H1 (cell line): ENCODE measurements around the gene ARHGEF4. TPM values are rescaled to one million over a fixed set of nuclear protein-coding genes. Genes with fewer than 3 reads are reported as not detected.

Experiments
- CTCF ChIA-PET: fragments of 300-600 bp; sonication (Branson Sonifier 250); formaldehyde crosslinking; loops from one replicate; lab custom pipeline; 2021; ENCODE audit not compliant: partially characterized antibody; lab: Charles Lee
- POLR2A ChIA-PET: fragments of 300-600 bp; sonication (Branson Sonifier 250); formaldehyde crosslinking; loops from one replicate; lab custom pipeline; 2021; ENCODE audit warnings: inconsistent platforms; ENCODE audit not compliant: partially characterized antibody; lab: Charles Lee
- DNase-seq, 2 experiments: peaks; one replicate each; pipeline versions ENCODE4 v3.0.0 to v3.0.0-alpha.2; 2010 to 2022; ENCODE audit warnings: low spot score in 2 of 2, low read depth in 1 of 2, mixed read lengths in 1 of 2
- FAIRE-seq: peaks from 2 replicates; lab custom pipeline; 2011; peaks lifted over from hg19 to GRCh38; lab: Jason Lieb, UNC
- H2AFZ ChIP-seq: 2 replicates; pipeline ENCODE4 v1.8.1; 2012; ENCODE audit warnings: low read length, inconsistent platforms
- H2AK5ac ChIP-seq: 2 replicates; pipeline ENCODE4 v1.6.1; 2013; ENCODE audit warnings: low read depth, low read length
- H2BK120ac ChIP-seq: replicated peaks from 2 replicates; pipeline ENCODE3; 2013; ENCODE audit warnings: low read depth, low read length, inconsistent platforms
- H2BK12ac ChIP-seq: 2 replicates; pipeline ENCODE4 v1.6.1; 2013; ENCODE audit warnings: low read depth, low read length
- H2BK15ac ChIP-seq: 2 replicates; pipeline ENCODE4 v1.6.1; 2013; ENCODE audit warnings: low read length
- H2BK20ac ChIP-seq: 2 replicates; pipeline ENCODE4 v1.6.1; 2013; ENCODE audit warnings: low read length
- H2BK5ac ChIP-seq: 2 replicates; pipeline ENCODE4 v1.6.1; 2013; ENCODE audit warnings: low read depth, low read length
- H3K14ac ChIP-seq: 2 replicates; pipeline ENCODE4 v1.6.1; 2013; ENCODE audit warnings: inconsistent platforms; ENCODE audit not compliant: insufficient read length
- H3K18ac ChIP-seq: 2 replicates; pipeline ENCODE4 v1.6.1; 2013; ENCODE audit warnings: low read length; ENCODE audit errors: extremely low read depth
- H3K23ac ChIP-seq: 2 replicates; pipeline ENCODE4 v1.6.1; 2013; ENCODE audit warnings: inconsistent platforms; ENCODE audit not compliant: insufficient read length
- H3K23me2 ChIP-seq: 2 replicates; pipeline ENCODE4 v1.6.1; 2013; ENCODE audit warnings: low read depth, low read length
- H3K27ac ChIP-seq: 2 replicates; pipeline ENCODE4 v1.6.1; 2011; ENCODE audit warnings: low read depth, low read length, inconsistent platforms
- H3K27me3 ChIP-seq, 4 experiments: replicated peaks in 1 of 4; 1 replicate in 1 of 4; 2 replicates in 3 of 4; pipeline versions ENCODE4 v1.6.1 to v1.8.1; 2011 to 2013; ENCODE audit warnings: low read length in 3 of 4, mild to moderate bottlenecking in 3 of 4, inconsistent platforms in 2 of 4, mixed read lengths in 2 of 4, moderate library complexity in 1 of 4; ENCODE audit not compliant: control insufficient read depth in 3 of 4, insufficient read depth in 3 of 4; ENCODE audit errors: extremely low read depth in 1 of 4
- H3K36me3 ChIP-seq, 4 experiments: 2 replicates each; pipeline versions ENCODE4 v1.6.1 to v1.8.1; 2011 to 2013; ENCODE audit warnings: mild to moderate bottlenecking in 4 of 4, low read length in 3 of 4, moderate library complexity in 2 of 4, control low read depth in 1 of 4, inconsistent platforms in 1 of 4; ENCODE audit not compliant: insufficient read depth in 4 of 4, control insufficient read depth in 2 of 4
- H3K4ac ChIP-seq: replicated peaks from 2 replicates; pipeline ENCODE3; 2013; ENCODE audit warnings: low read length, low read depth, mixed read lengths, inconsistent platforms; ENCODE audit not compliant: insufficient read length
- H3K4me1 ChIP-seq, 4 experiments: replicated peaks in 1 of 4; 1 replicate in 1 of 4; 2 replicates in 3 of 4; pipeline versions ENCODE4 v1.6.1 to v1.8.1; 2011 to 2013; ENCODE audit warnings: low read length in 3 of 4, inconsistent platforms in 2 of 4, mixed read lengths in 1 of 4; ENCODE audit not compliant: insufficient read depth in 4 of 4, control insufficient read depth in 3 of 4
- H3K4me2 ChIP-seq, 2 experiments: 2 replicates each; pipeline versions ENCODE4 v1.6.1 to v1.8.1; 2011 to 2013; ENCODE audit warnings: low read depth in 2 of 2, low read length in 2 of 2, control low read depth in 1 of 2, inconsistent platforms in 1 of 2, mild to moderate bottlenecking in 1 of 2; ENCODE audit not compliant: insufficient read depth in 1 of 2
- H3K4me3 ChIP-seq, 4 experiments: fragments of 200-600, 300-600 bp in 1 of 4; sonication (generic), shearing (Covaris generic), sonication (Bioruptor Twin) in 1 of 4; 2 replicates each; pipeline versions ENCODE4 v1.5.1 to v1.8.1; 2011 to 2016; ENCODE audit warnings: low read length in 4 of 4, low read depth in 3 of 4, control low read depth in 2 of 4, inconsistent platforms in 2 of 4, mild to moderate bottlenecking in 2 of 4, mixed read lengths in 1 of 4, moderate library complexity in 1 of 4; ENCODE audit not compliant: insufficient read depth in 2 of 4; ENCODE audit errors: extremely low read depth in 1 of 4
- H3K56ac ChIP-seq: replicated peaks from 2 replicates; pipeline ENCODE3; 2013; ENCODE audit warnings: low read depth, mild to moderate bottlenecking, mixed read lengths, low read length, inconsistent platforms; ENCODE audit not compliant: insufficient read length
- H3K79me1 ChIP-seq: 2 replicates; pipeline ENCODE4 v1.6.1; 2013; ENCODE audit warnings: low read depth, low read length, control low read depth
- H3K79me2 ChIP-seq, 2 experiments: 2 replicates each; pipeline versions ENCODE4 v1.6.1 to v1.8.1; 2012 to 2013; ENCODE audit warnings: low read length in 2 of 2, mild to moderate bottlenecking in 2 of 2, inconsistent platforms in 1 of 2; ENCODE audit not compliant: insufficient read depth in 2 of 2, control insufficient read depth in 1 of 2
- H3K9ac ChIP-seq, 4 experiments: replicated peaks in 1 of 4; 1 replicate in 1 of 4; 2 replicates in 3 of 4; pipeline versions ENCODE4 v1.6.1 to v1.8.1; 2011 to 2013; ENCODE audit warnings: low read depth in 3 of 4, low read length in 3 of 4, control low read depth in 2 of 4, mild to moderate bottlenecking in 2 of 4, moderate library complexity in 2 of 4, inconsistent platforms in 1 of 4; ENCODE audit errors: extremely low read depth in 1 of 4
- H3K9me3 ChIP-seq, 2 experiments: 2 replicates each; pipeline versions ENCODE4 v1.6.1 to v1.8.1; 2012 to 2013; ENCODE audit warnings: mild to moderate bottlenecking in 2 of 2, moderate library complexity in 2 of 2, control low read depth in 1 of 2, inconsistent platforms in 1 of 2, low read depth in 1 of 2, low read length in 1 of 2, mixed read lengths in 1 of 2; ENCODE audit not compliant: insufficient read depth in 2 of 2
- H4K20me1 ChIP-seq, 2 experiments: replicated peaks in 1 of 2; 2 replicates each; pipeline versions ENCODE3 to v1.8.1; 2011 to 2013; ENCODE audit warnings: inconsistent platforms in 2 of 2, low read length in 2 of 2, mild to moderate bottlenecking in 1 of 2; ENCODE audit not compliant: insufficient read depth in 2 of 2, control insufficient read depth in 1 of 2
- H4K5ac ChIP-seq: 2 replicates; pipeline ENCODE4 v1.6.1; 2013; ENCODE audit warnings: low read length, low read depth, mixed read lengths, inconsistent platforms; ENCODE audit not compliant: insufficient read length
- H4K8ac ChIP-seq: 2 replicates; pipeline ENCODE4 v1.8.0; 2013; ENCODE audit warnings: mild to moderate bottlenecking, moderate library complexity, low read length, inconsistent platforms; ENCODE audit not compliant: insufficient read depth; ENCODE audit errors: extremely low read depth
- H4K91ac ChIP-seq: replicated peaks from 2 replicates; pipeline ENCODE3; 2013; ENCODE audit warnings: low read length, mixed read lengths, inconsistent platforms; ENCODE audit not compliant: insufficient read length
- CEBPB ChIP-seq: IDR thresholded peaks from 2 replicates; pipeline ENCODE4 v1.6.1; 2012; ENCODE audit warnings: low read depth, low read length
- CHD1 ChIP-seq: IDR thresholded peaks from 2 replicates; pipeline ENCODE4 v1.6.1; 2012; ENCODE audit warnings: low read depth, low read length, improper control_type of control experiment
- FOSL1 ChIP-seq: IDR thresholded peaks from 2 replicates; pipeline ENCODE4 v1.6.1; 2011; ENCODE audit warnings: mild to moderate bottlenecking, low read depth, low read length, moderate library complexity; ENCODE audit not compliant: insufficient read depth
- SP4 ChIP-seq: IDR thresholded peaks from 2 replicates; pipeline ENCODE4 v1.6.1; 2012; ENCODE audit warnings: low read length, inconsistent platforms
- WGBS, 2 experiments: shearing (Covaris generic) in 1 of 2; methylation state at CpG; one replicate each; pipeline versions ENCODE4 v1.1.6 to v1.1.7; 2013 to 2015; ENCODE audit warnings: low lambda C conversion rate in 2 of 2, mixed read lengths in 2 of 2, inconsistent platforms in 1 of 2, low coverage in 1 of 2, missing lambda C conversion rate in 1 of 2; ENCODE audit not compliant: insufficient replicate concordance in 2 of 2, insufficient coverage in 1 of 2, insufficient read length in 1 of 2; ENCODE audit errors: extremely low coverage in 1 of 2, missing lambda C conversion rate in 1 of 2; 5-methylcytosine and 5-hydroxymethylcytosine counted together
- polyA plus RNA-seq, 7 experiments: library from polyadenylated mRNA; depleted of rRNA in 3 of 7; stranded (reverse) in 5 of 7; unstranded in 2 of 7; fragments of >200 nt in 5 of 7; fragments of 200-250 nt in 2 of 7; gene quantifications; 1 replicate in 5 of 7; 2 replicates in 1 of 7; 4 replicates in 1 of 7; pipeline versions ENCODE4 v1.2.1 to v1.2.3, GENCODE V29; 2011 to 2013; ENCODE audit warnings: missing spikeins in 2 of 7, mixed read lengths in 2 of 7
- total RNA-seq: library from RNA; stranded (reverse); fragmentation: NEBNext Ultra II Directional; extraction: Animal tissue kit (Norgen Biotek cat#: 25700); gene quantifications from 2 replicates; pipeline ENCODE4 v1.2.1, GENCODE V29; 2021
- TF ChIP-seq, protein P1 (sequence below), 3 experiments: IDR thresholded peaks; 1 replicate in 2 of 3; 2 replicates in 1 of 3; pipeline versions ENCODE4 v1.5.1 to v1.6.1; 2011; ENCODE audit warnings: low read length in 3 of 3, mild to moderate bottlenecking in 3 of 3, inconsistent platforms in 2 of 3, low read depth in 1 of 3, moderate library complexity in 1 of 3; ENCODE audit not compliant: insufficient read depth in 1 of 3; ENCODE audit errors: control extremely low read depth in 1 of 3
- TF ChIP-seq, protein P2 (sequence below): IDR thresholded peaks from 2 replicates; pipeline ENCODE4 v1.6.1; 2011; ENCODE audit warnings: low read length, improper control_type of control experiment
- TF ChIP-seq, protein P3 (sequence below): IDR thresholded peaks from 2 replicates; pipeline ENCODE4 v1.6.1; 2012; ENCODE audit warnings: low read length, inconsistent platforms

The ARHGEF4 gene
- total and polyA plus RNA-seq, 2 of the 8 experiments (the other 6 are each of a cell fraction or from before 2014, with no cell fraction given), result 10.6 to 14.6 TPM

DNA sequence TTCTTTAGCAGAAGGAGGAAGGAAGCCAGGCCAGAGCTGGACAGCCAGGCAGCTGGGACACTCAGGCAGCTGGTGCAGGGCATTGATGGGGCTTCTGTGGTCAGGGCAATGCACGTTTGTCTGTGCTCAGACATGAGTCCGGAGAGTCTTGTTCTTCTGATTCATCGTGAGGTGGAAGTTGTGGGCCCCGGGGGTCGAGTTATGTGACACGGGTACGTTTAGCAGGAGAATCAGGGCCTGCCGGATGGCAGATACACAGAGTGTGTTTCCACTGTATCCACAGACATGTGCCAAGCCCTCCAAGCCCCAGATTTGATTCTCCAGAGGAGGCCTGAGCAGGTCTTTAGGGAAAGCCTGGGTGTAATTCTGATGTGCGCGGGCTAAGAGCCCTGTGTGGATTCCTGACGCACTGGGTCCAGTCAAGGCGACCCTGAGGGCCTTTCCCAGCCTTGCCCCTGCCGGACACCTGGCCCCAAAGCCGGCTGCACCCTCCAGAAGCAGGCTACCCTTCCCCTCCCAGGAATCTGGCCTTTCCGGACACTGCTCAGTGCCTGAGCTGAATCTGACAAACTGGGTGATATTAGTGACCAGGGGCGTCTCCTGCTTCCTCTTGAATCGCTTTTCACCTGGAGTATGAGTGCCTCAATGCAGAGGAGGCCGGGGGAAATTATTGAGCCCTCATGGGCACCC, 10.1 kb downstream of the ARHGEF4 start:
- H2BK20ac ChIP-seq, result no peak overlapping the region
- H2AFZ ChIP-seq, result no peak overlapping the region
- no peak overlapping the region for H3K14ac ChIP-seq
- H3K9ac ChIP-seq, result no peak overlapping the region
- CTCF ChIA-PET, result interaction anchor here (1.6 to 10.4 kb wide), 3 partner anchors 24 to 49 kb away, joined by 3 to 130 read pairs (median 20); no protein-coding TSS in a partner anchor
- H3K18ac ChIP-seq, result no peak overlapping the region
- H2BK12ac ChIP-seq, result no peak overlapping the region
- no peak overlapping the region for H2AK5ac ChIP-seq
- H2BK15ac ChIP-seq, result no peak overlapping the region
- H3K56ac ChIP-seq, result no peak overlapping the region
- no peaks in the 10 kb centered on the region; a peak in 1 of 7 replicates for H3K27me3 ChIP-seq
- no peaks in the 10 kb centered on the region for H3K9me3 ChIP-seq
- H4K20me1 ChIP-seq, result peaks cover 0 to 7% of the 10 kb centered on the region in 2 experiments
- H3K27ac ChIP-seq, result no peak overlapping the region
- H2BK5ac ChIP-seq, result no peak overlapping the region
- POLR2A ChIA-PET, result no interaction called here
- no peak overlapping the region for H3K4ac ChIP-seq
- H3K4me1 ChIP-seq, result peaks cover 0 to 11% (median 4%) of the 10 kb centered on the region in 4 experiments; a peak in 6 of 7 replicates
- H2BK120ac ChIP-seq, result no peak overlapping the region
- H3K79me1 ChIP-seq, result peaks cover 5% of the 10 kb centered on the region; the same call in 1 of the 2 replicates
- no peaks in the 10 kb centered on the region for H3K79me2 ChIP-seq
- WGBS, 2 experiments, result 89% methylated on average over 18 of the region's 18 CpGs; no CpG with 5 or more reads in 1 of the 2 experiments
- no peak overlapping the region for H4K91ac ChIP-seq
- no peaks in the 10 kb centered on the region for H3K23me2 ChIP-seq
- no peak overlapping the region for H3K4me2 ChIP-seq
- DNase-seq (no peak), FAIRE-seq (no peak)
- H4K5ac ChIP-seq, result no peak overlapping the region
- H4K8ac ChIP-seq, result no peak overlapping the region
- no peaks in the 10 kb centered on the region; a peak in 2 of 8 replicates for H3K36me3 ChIP-seq
- no peak overlapping the region for H3K4me3 ChIP-seq
- H3K23ac ChIP-seq, result no peak overlapping the region
- TF ChIP-seq, protein P1, sequence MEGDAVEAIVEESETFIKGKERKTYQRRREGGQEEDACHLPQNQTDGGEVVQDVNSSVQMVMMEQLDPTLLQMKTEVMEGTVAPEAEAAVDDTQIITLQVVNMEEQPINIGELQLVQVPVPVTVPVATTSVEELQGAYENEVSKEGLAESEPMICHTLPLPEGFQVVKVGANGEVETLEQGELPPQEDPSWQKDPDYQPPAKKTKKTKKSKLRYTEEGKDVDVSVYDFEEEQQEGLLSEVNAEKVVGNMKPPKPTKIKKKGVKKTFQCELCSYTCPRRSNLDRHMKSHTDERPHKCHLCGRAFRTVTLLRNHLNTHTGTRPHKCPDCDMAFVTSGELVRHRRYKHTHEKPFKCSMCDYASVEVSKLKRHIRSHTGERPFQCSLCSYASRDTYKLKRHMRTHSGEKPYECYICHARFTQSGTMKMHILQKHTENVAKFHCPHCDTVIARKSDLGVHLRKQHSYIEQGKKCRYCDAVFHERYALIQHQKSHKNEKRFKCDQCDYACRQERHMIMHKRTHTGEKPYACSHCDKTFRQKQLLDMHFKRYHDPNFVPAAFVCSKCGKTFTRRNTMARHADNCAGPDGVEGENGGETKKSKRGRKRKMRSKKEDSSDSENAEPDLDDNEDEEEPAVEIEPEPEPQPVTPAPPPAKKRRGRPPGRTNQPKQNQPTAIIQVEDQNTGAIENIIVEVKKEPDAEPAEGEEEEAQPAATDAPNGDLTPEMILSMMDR (IDR thresholded peaks at IDR 0.05; ENCODE audit: control extremely low read depth in 1 of 3, insufficient read depth in 1 of 3, low read depth in 1 of 3, low read length in 3 of 3), result no peak
- TF ChIP-seq, protein P2, sequence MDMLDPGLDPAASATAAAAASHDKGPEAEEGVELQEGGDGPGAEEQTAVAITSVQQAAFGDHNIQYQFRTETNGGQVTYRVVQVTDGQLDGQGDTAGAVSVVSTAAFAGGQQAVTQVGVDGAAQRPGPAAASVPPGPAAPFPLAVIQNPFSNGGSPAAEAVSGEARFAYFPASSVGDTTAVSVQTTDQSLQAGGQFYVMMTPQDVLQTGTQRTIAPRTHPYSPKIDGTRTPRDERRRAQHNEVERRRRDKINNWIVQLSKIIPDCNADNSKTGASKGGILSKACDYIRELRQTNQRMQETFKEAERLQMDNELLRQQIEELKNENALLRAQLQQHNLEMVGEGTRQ, result no peak
- TF ChIP-seq FOSL1 (no peak), SP4 (no peak), CEBPB (no peak), CHD1 (no peak)
- TF ChIP-seq, protein P3, sequence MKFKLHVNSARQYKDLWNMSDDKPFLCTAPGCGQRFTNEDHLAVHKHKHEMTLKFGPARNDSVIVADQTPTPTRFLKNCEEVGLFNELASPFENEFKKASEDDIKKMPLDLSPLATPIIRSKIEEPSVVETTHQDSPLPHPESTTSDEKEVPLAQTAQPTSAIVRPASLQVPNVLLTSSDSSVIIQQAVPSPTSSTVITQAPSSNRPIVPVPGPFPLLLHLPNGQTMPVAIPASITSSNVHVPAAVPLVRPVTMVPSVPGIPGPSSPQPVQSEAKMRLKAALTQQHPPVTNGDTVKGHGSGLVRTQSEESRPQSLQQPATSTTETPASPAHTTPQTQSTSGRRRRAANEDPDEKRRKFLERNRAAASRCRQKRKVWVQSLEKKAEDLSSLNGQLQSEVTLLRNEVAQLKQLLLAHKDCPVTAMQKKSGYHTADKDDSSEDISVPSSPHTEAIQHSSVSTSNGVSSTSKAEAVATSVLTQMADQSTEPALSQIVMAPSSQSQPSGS, result no peak
